Measurements from ENCODE around the gene EOMES. TPM values are rescaled to one million over a fixed set of nuclear protein-coding genes. Genes with fewer than 3 reads are reported as not detected.

EOMES gene
- total RNA-seq, 4 donors from 2014 or later: 0.27 to 0.37 (median 0.32) TPM; not detected in 1

DNA sequence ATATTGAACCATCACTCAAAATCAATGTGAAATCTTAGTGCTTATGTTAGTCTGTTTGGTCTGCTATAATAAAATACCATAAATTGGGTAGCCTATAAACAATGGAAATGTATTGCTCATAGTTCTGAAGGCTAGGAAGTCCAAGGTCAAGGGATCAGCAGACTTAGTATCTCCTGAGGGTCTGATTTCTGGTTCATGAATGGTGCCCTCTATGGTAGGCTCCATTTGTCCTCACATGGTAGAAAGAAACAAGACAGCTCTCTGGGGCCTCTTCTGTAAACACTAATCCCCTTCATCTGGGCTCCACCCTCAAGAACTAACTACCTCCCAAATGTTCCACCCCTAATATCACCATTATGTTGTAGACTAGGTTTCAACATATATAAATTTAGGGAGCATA is 15.0 kb upstream of the EOMES start:
- intact Hi-C loops (cut with DNase I; ENCODE audit: low total_unique reads) (no loop called here), in situ Hi-C loops (cut with MboI; ENCODE audit: low pct_ligation_motif_present in 1 of 4, low pct_unique_long_range_greater_than_20kb in 1 of 4, low sequenced_read_pairs in 3 of 4) (no loop called here)
- Histone ChIP-seq H3K9me3 (no peaks in the 10 kb centered on the region), H3K4me3 (no peak overlapping the region), H3K27ac (no peak overlapping the region), H3K36me3 (no peaks in the 10 kb centered on the region), H3K4me1 (no peaks in the 10 kb centered on the region), H3K27me3 (peaks cover 8% of the 10 kb centered on the region)
- DNase-seq: no peak
- TF ChIP-seq EP300 (IDR thresholded peaks at IDR 0.05; ENCODE audit: low read depth) (no peak), POLR2AphosphoS5 (IDR thresholded peaks at IDR 0.05) (no peak), POLR2A (IDR thresholded peaks at IDR 0.05) (no peak)
- TF ChIP-seq, protein P1, sequence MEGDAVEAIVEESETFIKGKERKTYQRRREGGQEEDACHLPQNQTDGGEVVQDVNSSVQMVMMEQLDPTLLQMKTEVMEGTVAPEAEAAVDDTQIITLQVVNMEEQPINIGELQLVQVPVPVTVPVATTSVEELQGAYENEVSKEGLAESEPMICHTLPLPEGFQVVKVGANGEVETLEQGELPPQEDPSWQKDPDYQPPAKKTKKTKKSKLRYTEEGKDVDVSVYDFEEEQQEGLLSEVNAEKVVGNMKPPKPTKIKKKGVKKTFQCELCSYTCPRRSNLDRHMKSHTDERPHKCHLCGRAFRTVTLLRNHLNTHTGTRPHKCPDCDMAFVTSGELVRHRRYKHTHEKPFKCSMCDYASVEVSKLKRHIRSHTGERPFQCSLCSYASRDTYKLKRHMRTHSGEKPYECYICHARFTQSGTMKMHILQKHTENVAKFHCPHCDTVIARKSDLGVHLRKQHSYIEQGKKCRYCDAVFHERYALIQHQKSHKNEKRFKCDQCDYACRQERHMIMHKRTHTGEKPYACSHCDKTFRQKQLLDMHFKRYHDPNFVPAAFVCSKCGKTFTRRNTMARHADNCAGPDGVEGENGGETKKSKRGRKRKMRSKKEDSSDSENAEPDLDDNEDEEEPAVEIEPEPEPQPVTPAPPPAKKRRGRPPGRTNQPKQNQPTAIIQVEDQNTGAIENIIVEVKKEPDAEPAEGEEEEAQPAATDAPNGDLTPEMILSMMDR (IDR thresholded peaks at IDR 0.05): no peak

DNA sequence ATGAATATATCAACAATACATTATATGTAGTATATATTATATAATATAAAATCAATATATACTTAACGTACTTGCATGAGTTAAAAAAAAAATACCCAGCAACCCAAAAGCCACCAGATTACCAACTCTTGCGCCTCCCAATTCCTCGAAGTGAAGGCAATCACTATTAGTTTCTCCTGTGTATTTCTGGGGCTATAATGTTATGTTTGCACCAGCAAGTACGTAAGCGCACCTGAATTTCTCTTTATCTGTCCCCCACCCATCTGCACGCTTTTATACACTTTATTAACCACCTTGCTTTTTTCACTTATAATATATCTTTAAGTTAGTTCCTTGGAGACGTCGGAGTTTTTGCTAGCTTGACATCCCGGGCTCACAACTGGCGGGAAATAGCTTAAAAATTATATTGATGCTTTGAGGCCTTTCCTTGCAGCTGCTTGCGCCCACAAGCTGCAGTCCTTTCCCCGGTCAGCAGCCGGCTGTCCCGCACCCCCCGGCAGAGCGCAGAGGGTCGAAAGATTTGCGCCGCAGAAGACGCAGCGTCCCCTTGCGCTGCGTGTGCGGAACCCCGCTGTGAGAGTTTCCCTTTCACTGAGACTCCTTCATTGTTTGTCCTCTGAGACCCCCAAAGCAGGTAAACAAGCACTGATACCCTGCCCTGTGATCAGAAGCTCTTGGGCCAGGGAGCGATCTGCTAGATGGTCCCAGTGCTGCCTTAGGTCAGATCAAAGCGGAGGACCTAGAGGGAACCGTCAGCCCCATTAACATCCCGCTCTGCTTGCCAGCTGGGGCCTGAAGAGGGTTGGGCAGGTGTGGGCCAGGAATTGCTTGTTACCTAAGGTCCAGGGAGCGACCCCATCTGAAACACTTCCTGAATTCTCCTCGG is 8.9 kb upstream of the EOMES start:
- H3K36me3 ChIP-seq: no peaks in the 10 kb centered on the region
- H3K27ac ChIP-seq: no peak overlapping the region
- DNase-seq: no peak
- TF ChIP-seq POLR2A (IDR thresholded peaks at IDR 0.05) (no peak), POLR2AphosphoS5 (IDR thresholded peaks at IDR 0.05) (no peak), EP300 (IDR thresholded peaks at IDR 0.05; ENCODE audit: low read depth) (no peak)
- TF ChIP-seq, protein P1 (IDR thresholded peaks at IDR 0.05): no peak
- intact Hi-C loops (cut with DNase I; ENCODE audit: low total_unique reads): no loop called here
- peaks cover 0 to 28% (median 6%) of the 10 kb centered on the region in 4 donors for H3K4me1 ChIP-seq
- 12 to 14% methylated on average over 11 to 31 of the region's 31 CpGs for WGBS, 2 donors (ENCODE audit: low coverage in 1 of 2)
- no peak overlapping the region for H3K4me3 ChIP-seq
- in situ Hi-C loops (cut with MboI; ENCODE audit: low pct_ligation_motif_present in 1 of 4, low pct_unique_long_range_greater_than_20kb in 1 of 4, low sequenced_read_pairs in 3 of 4): no loop called here
- H3K27me3 ChIP-seq: peaks cover 69% of the 10 kb centered on the region
- no peaks in the 10 kb centered on the region for H3K9me3 ChIP-seq

DNA sequence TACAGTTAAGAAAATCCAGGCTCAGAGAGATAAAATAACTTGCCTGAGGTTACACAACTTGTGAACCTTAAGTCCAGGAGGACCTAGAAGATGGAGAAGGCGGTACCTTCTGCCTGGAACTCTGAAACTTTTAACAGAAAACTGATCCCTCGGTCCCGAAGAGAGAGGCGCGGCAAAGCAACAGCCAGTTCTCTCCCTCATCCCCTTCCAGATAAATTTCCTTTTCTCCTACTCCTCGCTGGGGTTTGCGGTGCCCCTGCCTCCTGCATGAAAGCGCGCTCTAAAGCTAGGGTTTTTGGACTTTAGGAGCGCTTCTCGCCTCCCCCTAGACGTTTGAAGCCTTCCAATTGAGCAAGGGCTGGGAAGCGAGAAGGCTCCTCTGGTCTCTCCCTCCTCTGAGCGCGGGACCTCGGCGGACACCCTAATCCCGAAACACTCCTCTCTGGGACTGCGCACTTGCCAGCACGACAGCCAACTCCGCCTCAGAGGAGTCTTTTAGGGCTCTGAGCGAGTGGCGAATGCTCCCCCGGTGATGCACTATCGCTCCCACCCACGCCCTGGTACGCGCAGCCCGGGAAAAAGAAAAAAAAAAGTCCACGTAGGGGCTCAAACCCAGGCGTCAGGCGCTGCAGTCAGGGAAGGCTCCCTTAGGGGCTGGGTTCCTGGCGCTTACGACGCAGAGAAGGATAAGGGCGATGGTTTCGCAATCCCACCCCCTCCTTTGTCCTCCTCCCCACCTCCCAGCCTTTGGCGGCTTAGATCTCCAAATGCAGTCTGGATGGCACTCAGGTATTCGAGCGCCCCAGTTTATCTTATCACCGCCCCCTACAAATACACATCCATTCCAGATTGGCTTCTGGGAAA is 7.9 kb upstream of the EOMES start:
- Histone ChIP-seq H3K27ac (no peak overlapping the region), H3K27me3 (peaks cover 79% of the 10 kb centered on the region), H3K4me3 (peak overlapping the region in 1 of 4 donors; percentile 31), H3K9me3 (no peaks in the 10 kb centered on the region), H3K4me1 (peaks cover 0 to 28% (median 6%) of the 10 kb centered on the region in 4 donors), H3K36me3 (no peaks in the 10 kb centered on the region)
- no peak for DNase-seq
- TF ChIP-seq POLR2AphosphoS5 (IDR thresholded peaks at IDR 0.05) (no peak), EP300 (IDR thresholded peaks at IDR 0.05; ENCODE audit: low read depth) (no peak), POLR2A (IDR thresholded peaks at IDR 0.05) (no peak)
- TF ChIP-seq, protein P1 (IDR thresholded peaks at IDR 0.05): no peak
- 13 to 15% methylated on average over 23 to 41 of the region's 41 CpGs for WGBS, 2 donors (ENCODE audit: low coverage in 1 of 2)
- in situ Hi-C loops (cut with MboI; ENCODE audit: low pct_ligation_motif_present in 1 of 4, low pct_unique_long_range_greater_than_20kb in 1 of 4, low sequenced_read_pairs in 3 of 4): no loop called here
- intact Hi-C loops (cut with DNase I; ENCODE audit: low total_unique reads): no loop called here

DNA sequence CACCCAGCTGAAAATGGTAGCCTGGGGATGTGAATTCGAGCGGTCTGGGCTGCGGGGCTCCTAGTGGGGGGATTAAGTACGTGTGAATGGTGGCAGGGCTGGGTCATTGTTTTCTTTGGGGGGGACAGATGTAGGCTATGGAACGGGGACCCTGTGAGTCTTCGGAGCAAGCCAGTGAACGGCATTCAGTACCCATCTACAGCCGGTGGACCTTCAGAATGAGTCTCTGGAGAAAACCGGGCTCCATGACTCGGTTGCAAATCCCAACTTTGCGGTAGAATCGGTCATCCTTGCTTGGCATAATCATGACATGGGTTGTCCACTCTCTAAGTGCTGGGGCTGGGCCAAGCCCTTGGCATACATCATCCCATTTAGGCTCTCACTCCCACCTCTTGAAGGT is 7.2 kb upstream of the EOMES start:
- Histone ChIP-seq H3K27me3 (peaks cover 86% of the 10 kb centered on the region), H3K4me1 (peaks cover 0 to 28% (median 6%) of the 10 kb centered on the region in 4 donors), H3K27ac (no peak overlapping the region), H3K36me3 (no peaks in the 10 kb centered on the region), H3K9me3 (no peaks in the 10 kb centered on the region), H3K4me3 (no peak overlapping the region)
- TF ChIP-seq POLR2A (IDR thresholded peaks at IDR 0.05) (no peak), POLR2AphosphoS5 (IDR thresholded peaks at IDR 0.05) (no peak), EP300 (IDR thresholded peaks at IDR 0.05; ENCODE audit: low read depth) (no peak)
- TF ChIP-seq, protein P1 (IDR thresholded peaks at IDR 0.05): no peak
- WGBS, 2 donors (ENCODE audit: low coverage in 1 of 2): 0 to 34% methylated on average over 1 to 12 of the region's 12 CpGs
- intact Hi-C loops (cut with DNase I; ENCODE audit: low total_unique reads): no loop called here
- in situ Hi-C loops (cut with MboI; ENCODE audit: low pct_ligation_motif_present in 1 of 4, low pct_unique_long_range_greater_than_20kb in 1 of 4, low sequenced_read_pairs in 3 of 4): no loop called here
- DNase-seq: no peak
